GM12801 (cell line): Measurements from ENCODE around the gene MAN2A1.

ENCODE experiments used
- CTCF ChIP-seq: IDR thresholded peaks from one replicate; pipeline ENCODE4 v1.5.1; 2011; ENCODE audit warnings: control low read depth; ENCODE audit not compliant: insufficient read length; ENCODE audit errors: extremely low read depth

MAN2A1 gene

GRCh38 chr5:109769597-109770291, 80.0 kb downstream of the MAN2A1 start:
- no peak for TF ChIP-seq CTCF

- TF ChIP-seq CTCF = no peak
These were observed 85.4 kb downstream of the MAN2A1 start for GRCh38 chr5:109775130-109775529.

- no peak for TF ChIP-seq CTCF
These were observed 89.5 kb downstream of the MAN2A1 start for GRCh38 chr5:109779036-109779735.

- TF ChIP-seq CTCF = no peak
These were observed 95.0 kb downstream of the MAN2A1 start for GRCh38 chr5:109784687-109785086.

GRCh38 chr5:109786206-109786855, 96.6 kb downstream of the MAN2A1 start:
- TF ChIP-seq CTCF = no peak

GRCh38 chr5:109788596-109788995, 98.9 kb downstream of the MAN2A1 start:
- TF ChIP-seq CTCF = no peak

GRCh38 chr5:109792613-109793012, 102.9 kb downstream of the MAN2A1 start:
- TF ChIP-seq CTCF = no peak
